IPS-15b (cell line): ENCODE measurements around the gene AP5Z1.

Experiments
- H3K27me3 ChIP-seq: one replicate; pipeline ENCODE4 v1.6.1; 2013; ENCODE audit warnings: low read length; ENCODE audit not compliant: control insufficient read depth, insufficient read depth
- H3K36me3 ChIP-seq: one replicate; pipeline ENCODE4 v1.6.1; 2013; ENCODE audit warnings: low read length; ENCODE audit not compliant: control insufficient read depth, insufficient read depth
- H3K4me1 ChIP-seq: one replicate; pipeline ENCODE4 v1.6.1; 2013; ENCODE audit warnings: mild to moderate bottlenecking, low read length; ENCODE audit not compliant: control insufficient read depth, insufficient read depth
- H3K4me3 ChIP-seq: one replicate; pipeline ENCODE4 v1.5.1; 2013; ENCODE audit warnings: low read depth, low read length
- H3K9ac ChIP-seq: one replicate; pipeline ENCODE4 v1.6.1; 2013; ENCODE audit warnings: low read depth, mild to moderate bottlenecking, low read length
- H3K9me3 ChIP-seq: one replicate; pipeline ENCODE4 v1.6.1; 2013; ENCODE audit warnings: mild to moderate bottlenecking, low read length; ENCODE audit not compliant: control insufficient read depth, insufficient read depth

Gene AP5Z1, protein sequence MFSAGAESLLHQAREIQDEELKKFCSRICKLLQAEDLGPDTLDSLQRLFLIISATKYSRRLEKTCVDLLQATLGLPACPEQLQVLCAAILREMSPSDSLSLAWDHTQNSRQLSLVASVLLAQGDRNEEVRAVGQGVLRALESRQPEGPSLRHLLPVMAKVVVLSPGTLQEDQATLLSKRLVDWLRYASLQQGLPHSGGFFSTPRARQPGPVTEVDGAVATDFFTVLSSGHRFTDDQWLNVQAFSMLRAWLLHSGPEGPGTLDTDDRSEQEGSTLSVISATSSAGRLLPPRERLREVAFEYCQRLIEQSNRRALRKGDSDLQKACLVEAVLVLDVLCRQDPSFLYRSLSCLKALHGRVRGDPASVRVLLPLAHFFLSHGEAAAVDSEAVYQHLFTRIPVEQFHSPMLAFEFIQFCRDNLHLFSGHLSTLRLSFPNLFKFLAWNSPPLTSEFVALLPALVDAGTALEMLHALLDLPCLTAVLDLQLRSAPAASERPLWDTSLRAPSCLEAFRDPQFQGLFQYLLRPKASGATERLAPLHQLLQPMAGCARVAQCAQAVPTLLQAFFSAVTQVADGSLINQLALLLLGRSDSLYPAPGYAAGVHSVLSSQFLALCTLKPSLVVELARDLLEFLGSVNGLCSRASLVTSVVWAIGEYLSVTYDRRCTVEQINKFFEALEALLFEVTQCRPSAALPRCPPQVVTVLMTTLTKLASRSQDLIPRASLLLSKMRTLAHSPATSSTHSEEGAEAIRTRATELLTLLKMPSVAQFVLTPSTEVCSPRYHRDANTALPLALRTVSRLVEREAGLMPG

DNA sequence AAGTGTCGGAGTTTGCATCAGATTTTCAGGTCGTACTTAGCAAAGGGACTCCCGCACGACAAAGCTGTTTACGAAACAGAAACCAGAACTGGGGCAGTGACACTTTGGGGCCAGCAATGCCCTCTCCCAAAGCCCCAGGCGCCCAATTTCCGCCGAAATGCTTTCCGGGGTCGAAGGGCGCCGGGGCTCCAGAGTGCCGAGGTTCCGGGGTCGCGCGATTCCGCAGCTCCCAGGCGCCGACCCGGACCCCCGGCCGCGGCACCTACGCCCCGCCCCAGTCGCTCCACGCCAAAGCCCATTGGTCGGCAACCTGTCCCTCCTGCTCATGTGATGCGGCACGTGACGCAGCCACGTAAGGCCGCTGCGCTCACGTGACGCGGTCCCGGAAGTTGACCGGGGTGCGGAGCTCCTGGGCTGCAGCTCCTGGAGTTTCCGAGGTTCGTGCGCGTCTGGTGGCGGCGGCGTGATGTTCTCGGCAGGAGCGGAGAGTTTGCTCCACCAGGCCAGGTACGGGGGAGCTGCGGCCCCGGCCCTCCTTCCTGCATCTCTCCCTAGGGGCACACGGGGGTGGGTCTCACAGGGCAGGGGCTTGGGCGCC, at the start of gene AP5Z1:
AP5Z1 (plus strand) TSS at position 374 of the 598 bp plus-strand sequence; CDS start at position 467, 93 bp downstream.
- H3K9ac ChIP-seq: peak within 1 kb of the TSS; percentile 87
- H3K9me3 ChIP-seq: no peaks in the 10 kb centered on the region
- H3K4me3 ChIP-seq: peak within 1 kb of the TSS; percentile 93
- peaks cover 5% of the 10 kb centered on the region for H3K4me1 ChIP-seq
- H3K36me3 ChIP-seq: peaks cover 3% of the 10 kb centered on the region
- H3K27me3 ChIP-seq: no peaks in the 10 kb centered on the region

DNA sequence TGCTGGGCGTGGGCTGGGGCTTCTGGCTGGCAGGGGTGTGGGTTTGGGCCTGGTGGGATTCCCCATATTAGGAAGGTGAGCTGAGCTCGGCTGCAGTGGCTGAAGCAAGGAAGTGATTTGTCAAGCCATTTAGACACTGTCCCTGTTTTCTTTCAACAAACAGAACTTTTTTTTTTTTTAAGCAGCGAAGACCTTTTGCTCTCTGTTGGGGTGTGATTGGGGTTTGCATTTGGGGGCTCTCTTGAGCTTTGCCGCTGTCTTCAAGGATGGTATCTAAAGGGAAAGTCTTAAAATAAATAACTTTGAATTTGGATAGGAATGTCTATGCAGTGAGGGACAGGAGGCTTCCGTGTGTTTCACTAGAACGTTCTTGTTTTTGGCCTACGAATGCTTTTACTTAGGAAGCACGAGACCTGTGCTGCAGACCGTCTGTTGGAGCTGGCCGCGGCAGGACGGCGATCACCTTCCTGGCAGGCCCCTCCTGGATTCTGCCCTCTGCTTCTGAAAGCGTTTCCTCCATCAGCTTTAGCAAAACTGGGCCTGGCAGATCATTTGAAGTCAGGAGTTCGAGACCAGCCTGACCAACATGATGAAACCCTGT, 49.5 kb upstream of the AP5Z1 start:
- Histone ChIP-seq H3K36me3 (no peaks in the 10 kb centered on the region), H3K27me3 (no peaks in the 10 kb centered on the region), H3K4me1 (no peaks in the 10 kb centered on the region), H3K9me3 (no peaks in the 10 kb centered on the region), H3K9ac (no peak overlapping the region), H3K4me3 (no peak overlapping the region)

DNA sequence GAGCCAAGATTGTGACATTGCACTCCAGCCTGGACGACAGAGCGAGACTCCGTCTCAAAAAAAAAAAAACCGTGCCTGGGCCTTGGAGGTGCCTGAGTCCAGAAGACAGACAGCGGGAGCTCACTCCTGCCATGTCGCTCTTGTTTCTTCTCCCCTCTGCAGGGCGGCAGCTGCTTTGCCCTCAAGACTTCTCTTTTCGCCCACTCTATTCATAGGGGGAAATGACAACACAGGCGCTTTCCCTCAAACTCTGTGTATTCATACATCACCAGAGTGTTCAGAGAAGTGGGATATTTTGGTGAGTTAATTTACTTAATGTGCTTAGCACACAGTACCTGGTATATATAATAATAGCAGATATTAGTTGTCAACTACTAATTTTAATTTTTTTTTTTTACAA, 48.9 kb upstream of the AP5Z1 start:
- Histone ChIP-seq H3K36me3 (no peaks in the 10 kb centered on the region), H3K4me3 (no peak overlapping the region), H3K27me3 (no peaks in the 10 kb centered on the region), H3K9ac (no peak overlapping the region), H3K9me3 (no peaks in the 10 kb centered on the region), H3K4me1 (no peaks in the 10 kb centered on the region)

- H3K36me3 ChIP-seq: no peaks in the 10 kb centered on the region
These were observed 47.3 kb upstream of the AP5Z1 start for GRCh38 chr7:4727914-4728705.

DNA sequence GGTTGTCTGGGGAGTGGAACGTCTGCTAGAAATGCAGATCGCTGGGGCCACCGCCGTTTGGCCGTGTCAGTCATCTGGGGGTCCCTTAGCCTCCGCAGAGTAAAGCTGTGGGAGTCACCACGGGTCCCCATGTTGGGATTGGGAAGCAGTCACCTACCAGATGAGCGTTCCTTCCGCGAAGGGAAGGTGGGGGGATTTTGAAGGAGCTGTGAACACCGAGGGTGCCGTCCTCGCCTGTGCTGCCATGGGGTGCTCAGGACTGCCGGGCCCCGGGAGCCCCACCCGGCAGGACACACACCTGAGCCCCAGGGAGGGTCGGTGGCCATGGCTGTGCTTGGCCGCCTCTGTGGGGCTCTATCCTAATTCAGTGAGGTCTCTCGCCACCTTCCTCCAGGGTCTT, 46.2 kb upstream of the AP5Z1 start:
- H3K9me3 ChIP-seq: no peaks in the 10 kb centered on the region
- H3K27me3 ChIP-seq: no peaks in the 10 kb centered on the region
- no peak overlapping the region for H3K9ac ChIP-seq
- no peak overlapping the region for H3K4me3 ChIP-seq
- no peaks in the 10 kb centered on the region for H3K4me1 ChIP-seq
- no peaks in the 10 kb centered on the region for H3K36me3 ChIP-seq

More at GRCh38 chr7:4727914-4728705, 47.3 kb upstream of the AP5Z1 start:
- Histone ChIP-seq H3K4me3 (no peak overlapping the region), H3K27me3 (no peaks in the 10 kb centered on the region), H3K9me3 (no peaks in the 10 kb centered on the region), H3K9ac (no peak overlapping the region), H3K4me1 (no peaks in the 10 kb centered on the region)

DNA sequence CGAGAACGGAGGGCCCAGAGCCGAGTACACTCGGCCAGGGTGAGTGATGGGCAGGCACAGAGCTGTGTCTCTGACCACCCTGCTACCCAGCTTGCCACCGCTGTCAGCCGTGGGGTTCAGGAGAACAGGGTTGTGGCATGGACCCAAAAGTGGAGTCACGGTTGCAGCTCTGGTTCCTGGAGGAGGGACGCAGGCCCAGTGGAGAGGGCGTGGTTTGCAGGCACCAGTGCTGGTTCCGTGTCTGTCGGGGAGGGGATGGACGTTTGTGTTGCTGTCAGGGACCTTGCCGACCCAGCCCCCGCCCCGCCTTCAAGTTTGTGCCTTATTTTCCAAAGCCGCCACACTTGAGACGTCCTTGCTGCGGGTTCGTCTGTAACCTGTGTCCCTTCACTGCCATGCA, 45.1 kb upstream of the AP5Z1 start:
- H3K9ac ChIP-seq: no peak overlapping the region

DNA sequence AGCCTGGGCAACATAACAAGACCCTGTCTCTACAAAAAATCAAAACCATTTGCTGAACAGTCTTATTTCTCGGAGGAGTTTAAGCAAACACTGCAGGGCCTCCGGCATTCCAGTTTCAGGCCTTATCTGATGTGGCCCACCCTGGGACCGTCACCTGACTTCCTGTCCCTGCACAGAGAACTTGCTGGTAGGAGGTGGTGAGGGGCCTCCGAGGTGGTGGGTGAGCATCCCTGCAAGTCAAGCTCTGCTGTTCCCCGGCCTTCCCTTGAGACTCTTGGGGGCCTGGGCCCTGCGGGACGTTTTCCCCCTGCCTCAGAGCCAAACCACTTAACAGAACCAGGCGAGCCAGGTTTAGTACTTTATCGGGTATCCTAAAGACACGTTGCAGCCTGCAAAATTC, 44.5 kb upstream of the AP5Z1 start:
- H3K9me3 ChIP-seq: no peaks in the 10 kb centered on the region
- H3K27me3 ChIP-seq: no peaks in the 10 kb centered on the region
- H3K36me3 ChIP-seq: no peaks in the 10 kb centered on the region
- H3K4me1 ChIP-seq: no peaks in the 10 kb centered on the region
- H3K9ac ChIP-seq: no peak overlapping the region
- H3K4me3 ChIP-seq: no peak overlapping the region

More for the DNA sequence above, 45.1 kb upstream of the AP5Z1 start:
- Histone ChIP-seq H3K27me3 (no peaks in the 10 kb centered on the region), H3K4me1 (no peaks in the 10 kb centered on the region), H3K36me3 (no peaks in the 10 kb centered on the region), H3K4me3 (no peak overlapping the region), H3K9me3 (no peaks in the 10 kb centered on the region)

- no peaks in the 10 kb centered on the region for H3K9me3 ChIP-seq
- H3K36me3 ChIP-seq: no peaks in the 10 kb centered on the region
- H3K9ac ChIP-seq: no peak overlapping the region
- H3K4me1 ChIP-seq: no peaks in the 10 kb centered on the region
- H3K4me3 ChIP-seq: no peak overlapping the region
- H3K27me3 ChIP-seq: no peaks in the 10 kb centered on the region
These were observed 43.6 kb upstream of the AP5Z1 start for GRCh38 chr7:4731803-4732202.

DNA sequence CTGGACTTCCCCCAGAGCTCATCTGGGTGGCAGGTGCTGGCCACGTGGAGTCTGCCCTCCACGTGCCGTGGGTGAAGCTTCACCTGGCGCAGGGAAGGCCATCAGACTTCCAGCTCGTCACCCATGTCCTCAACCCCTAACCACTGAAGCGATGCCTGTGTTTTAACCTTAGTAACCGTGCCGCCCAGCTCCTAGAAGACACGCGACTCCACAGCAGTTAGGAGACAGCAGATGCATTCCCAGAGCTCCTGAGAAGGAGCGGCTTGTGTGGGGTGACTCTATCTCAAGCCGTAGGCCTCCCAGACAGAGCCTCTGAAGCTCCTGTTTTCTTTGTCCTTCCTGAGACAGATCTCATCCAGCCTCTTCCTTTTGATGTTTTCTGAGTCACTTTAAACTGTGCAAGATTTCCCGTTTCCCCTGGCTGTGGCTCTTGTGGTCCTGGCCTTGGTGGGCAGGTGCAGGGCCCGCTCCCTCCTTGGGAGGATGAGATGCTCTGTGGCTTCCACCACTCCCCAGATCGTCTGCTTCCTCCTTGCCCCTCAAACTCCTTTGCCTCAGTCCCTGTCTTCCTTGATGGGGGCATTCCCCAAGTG, 41.4 kb upstream of the AP5Z1 start:
- Histone ChIP-seq H3K27me3 (no peaks in the 10 kb centered on the region), H3K9ac (no peak overlapping the region), H3K9me3 (no peaks in the 10 kb centered on the region), H3K36me3 (no peaks in the 10 kb centered on the region), H3K4me3 (no peak overlapping the region), H3K4me1 (peaks cover 6% of the 10 kb centered on the region)

GRCh38 chr7:4734587-4735345, 40.7 kb upstream of the AP5Z1 start:
- Histone ChIP-seq H3K36me3 (no peaks in the 10 kb centered on the region), H3K4me3 (no peak overlapping the region), H3K4me1 (peaks cover 6% of the 10 kb centered on the region), H3K27me3 (no peaks in the 10 kb centered on the region), H3K9me3 (no peaks in the 10 kb centered on the region), H3K9ac (no peak overlapping the region)
